Measurements from ENCODE around the gene JMJD4.
A peak's percentile ranks its signal among the peaks of the same experiment; 100 is the strongest.

Gene JMJD4

GRCh38 chr1:227768125-227768439 is 33.0 kb upstream of the JMJD4 start:
- DNase-seq, result no peak

- DNase-seq, result no peak
These were observed 32.5 kb upstream of the JMJD4 start for GRCh38 chr1:227767401-227768124.

- no peak for DNase-seq
These were observed 31.7 kb upstream of the JMJD4 start for GRCh38 chr1:227766653-227767277.

GRCh38 chr1:227766015-227766634 is 31.0 kb upstream of the JMJD4 start:
- no peak for DNase-seq

GRCh38 chr1:227765261-227766014 is 30.3 kb upstream of the JMJD4 start:
- no peak for DNase-seq

GRCh38 chr1:227764019-227764391 is 28.9 kb upstream of the JMJD4 start:
- DNase-seq, result no peak

- DNase-seq, result no peak
These were observed 28.3 kb upstream of the JMJD4 start for GRCh38 chr1:227763246-227764018.

GRCh38 chr1:227762231-227762911 is 27.3 kb upstream of the JMJD4 start:
- DNase-seq, result peak; percentile 86

GRCh38 chr1:227761621-227762230 is 26.6 kb upstream of the JMJD4 start:
- no peak for DNase-seq

GRCh38 chr1:227760377-227760776 is 25.3 kb upstream of the JMJD4 start:
- DNase-seq, result no peak

- no peak for DNase-seq
These were observed 24.5 kb upstream of the JMJD4 start for GRCh38 chr1:227759341-227760300.

GRCh38 chr1:227758366-227758765 is 23.3 kb upstream of the JMJD4 start:
- no peak for DNase-seq

GRCh38 chr1:227757781-227758180 is 22.7 kb upstream of the JMJD4 start:
- no peak for DNase-seq

- no peak for DNase-seq
These were observed 21.3 kb upstream of the JMJD4 start for GRCh38 chr1:227756172-227756959.

- no peak for DNase-seq
These were observed 19.9 kb upstream of the JMJD4 start for GRCh38 chr1:227754958-227755357.

- no peak for DNase-seq
These were observed 19.1 kb upstream of the JMJD4 start for GRCh38 chr1:227753999-227754711.

GRCh38 chr1:227749916-227750710 is 15.0 kb upstream of the JMJD4 start:
- DNase-seq, result no peak

- no peak for DNase-seq
These were observed 14.1 kb upstream of the JMJD4 start for GRCh38 chr1:227749225-227749624.
